Measurements from ENCODE around the gene RAB11FIP4. TPM values are rescaled to one million over a fixed set of nuclear protein-coding genes. Genes with fewer than 3 reads are reported as not detected.

The RAB11FIP4 gene
- polyA plus RNA-seq, 5 donors = 5.9 to 8.4 (median 7.1) TPM

- DNase-seq = no peak
Observed at GRCh38 chr17:31497431-31497830, 106.0 kb downstream of the RAB11FIP4 start.

- DNase-seq = no peak
Observed at GRCh38 chr17:31497994-31498826, 106.7 kb downstream of the RAB11FIP4 start.

GRCh38 chr17:31499771-31500554 lies 108.5 kb downstream of the RAB11FIP4 start:
- DNase-seq = no peak

GRCh38 chr17:31506517-31506916 lies 115.0 kb downstream of the RAB11FIP4 start:
- DNase-seq = no peak

GRCh38 chr17:31508288-31509094 lies 117.0 kb downstream of the RAB11FIP4 start:
- no peak for DNase-seq

GRCh38 chr17:31509095-31509804 lies 117.8 kb downstream of the RAB11FIP4 start:
- DNase-seq = no peak

- DNase-seq = no peak
Observed at GRCh38 chr17:31509805-31510177, 118.3 kb downstream of the RAB11FIP4 start.

GRCh38 chr17:31510308-31511194 lies 119.1 kb downstream of the RAB11FIP4 start:
- DNase-seq = no peak

- no peak for DNase-seq
Observed at GRCh38 chr17:31511195-31511578, 119.7 kb downstream of the RAB11FIP4 start.

- DNase-seq = no peak
Observed at GRCh38 chr17:31511580-31511979, 120.1 kb downstream of the RAB11FIP4 start.

GRCh38 chr17:31512104-31512740 lies 120.7 kb downstream of the RAB11FIP4 start:
- no peak for DNase-seq

GRCh38 chr17:31512796-31513195 lies 121.3 kb downstream of the RAB11FIP4 start:
- no peak for DNase-seq

- no peak for DNase-seq
Observed at GRCh38 chr17:31513731-31514427, 122.4 kb downstream of the RAB11FIP4 start.

- DNase-seq = no peak
Observed at GRCh38 chr17:31515267-31515666, 123.8 kb downstream of the RAB11FIP4 start.

GRCh38 chr17:31517524-31517923 lies 126.0 kb downstream of the RAB11FIP4 start:
- DNase-seq = no peak

GRCh38 chr17:31518478-31518877 lies 127.0 kb downstream of the RAB11FIP4 start:
- no peak for DNase-seq

- no peak for DNase-seq
Observed at GRCh38 chr17:31521632-31522283, 130.3 kb downstream of the RAB11FIP4 start.

GRCh38 chr17:31522284-31522931 lies 130.9 kb downstream of the RAB11FIP4 start:
- DNase-seq = no peak

All from right lung (tissue), 5 donors.